Choroid plexus epithelial cell (primary cell): ENCODE results near the gene SYTL2.

ENCODE experiments used
- DNase-seq: peaks from one replicate; pipeline ENCODE4 v3.0.0-alpha.2; 2010; ENCODE audit warnings: low read depth
- H3K4me3 ChIP-seq: 2 replicates; pipeline ENCODE4 v1.5.1; 2011; ENCODE audit warnings: low read depth, mild to moderate bottlenecking, control low read depth, low read length, moderate library complexity
- CTCF ChIP-seq: conservative IDR thresholded peaks from 2 replicates; pipeline ENCODE4 v1.5.1; 2011; ENCODE audit warnings: low read depth, mild to moderate bottlenecking, control low read depth, inconsistent platforms, low read length, moderate library complexity

The SYTL2 gene

DNA sequence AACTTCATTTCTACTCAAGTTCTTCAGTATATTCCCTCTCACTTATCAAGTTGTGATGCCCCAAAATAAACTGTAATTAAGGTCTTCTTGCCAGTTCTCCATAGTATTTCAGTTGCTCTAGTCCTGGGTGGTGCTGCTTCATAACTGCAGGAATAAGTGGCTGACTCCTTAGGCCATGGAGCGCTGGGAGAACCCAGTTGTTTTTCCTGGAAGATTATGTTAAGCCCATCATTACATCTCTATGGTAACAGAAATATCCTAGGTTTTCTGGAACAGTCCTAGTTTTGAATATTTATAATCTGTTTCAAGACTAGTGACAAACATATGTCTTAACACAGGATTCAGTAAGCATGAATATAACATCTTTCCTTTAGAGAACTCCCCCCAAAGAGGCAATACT, 7.6 kb downstream of the SYTL2 start:
- no peak for TF ChIP-seq CTCF
- no peak for DNase-seq
- H3K4me3 ChIP-seq, result no peak overlapping the region

DNA sequence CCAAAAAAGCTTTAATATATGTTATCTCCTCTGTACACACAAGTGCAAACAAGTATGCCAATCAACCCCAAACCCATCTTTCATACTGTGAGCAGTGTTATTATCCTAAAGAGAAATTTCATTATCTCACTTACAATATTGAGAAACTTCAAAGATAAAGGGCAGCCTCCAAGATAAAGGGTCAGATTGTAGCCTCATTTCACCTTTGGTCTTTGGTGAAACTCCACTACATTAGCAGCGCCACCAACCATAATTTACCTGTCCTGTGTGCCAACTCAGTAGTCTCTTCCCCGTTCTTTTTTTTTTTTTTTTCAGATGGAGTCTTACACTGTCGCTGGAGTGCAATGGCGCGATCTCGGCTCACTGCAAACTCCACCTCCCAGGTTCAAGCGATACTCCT, 9.4 kb downstream of the SYTL2 start:
- H3K4me3 ChIP-seq, result no peak overlapping the region
- DNase-seq, result no peak
- no peak for TF ChIP-seq CTCF

DNA sequence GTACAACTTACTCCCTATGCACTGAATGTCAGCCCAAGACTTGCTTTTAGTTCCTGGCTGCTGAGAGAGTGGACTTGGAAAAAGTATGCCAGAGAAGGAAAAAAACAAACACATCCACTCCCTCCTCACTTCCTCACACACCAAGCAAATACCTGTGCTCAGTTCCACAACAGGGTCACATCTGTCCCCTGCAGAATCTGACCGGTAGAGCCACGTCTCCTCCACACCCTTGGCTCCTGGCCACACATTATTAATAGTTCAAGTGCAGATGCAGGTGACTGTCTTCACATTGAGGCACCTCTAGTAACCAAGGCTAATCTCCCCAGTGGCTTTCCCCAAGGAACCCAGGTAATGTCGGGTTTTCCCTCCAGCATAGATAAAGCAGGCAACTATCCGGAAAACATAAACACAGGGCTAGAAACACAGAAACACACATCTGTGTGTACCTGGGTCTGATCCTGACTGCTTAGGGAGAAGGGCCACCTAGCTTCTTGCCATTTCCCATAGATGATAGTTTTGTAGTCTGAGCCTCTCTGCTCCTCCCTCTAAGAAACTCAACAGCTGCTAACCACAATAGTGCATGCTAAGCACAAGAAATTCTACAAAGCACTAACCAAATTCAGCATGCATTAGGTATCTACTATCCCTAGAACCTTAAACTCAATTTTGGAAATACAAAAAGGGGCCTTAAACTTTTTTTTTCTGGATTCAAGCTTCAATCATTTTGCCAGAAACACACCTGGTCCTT, 10.2 kb downstream of the SYTL2 start:
- DNase-seq, result no peak
- H3K4me3 ChIP-seq, result no peak overlapping the region
- no peak for TF ChIP-seq CTCF

GRCh38 chr11:85799142-85799541, 11.8 kb downstream of the SYTL2 start:
- no peak for DNase-seq
- no peak overlapping the region for H3K4me3 ChIP-seq
- TF ChIP-seq CTCF, result no peak

DNA sequence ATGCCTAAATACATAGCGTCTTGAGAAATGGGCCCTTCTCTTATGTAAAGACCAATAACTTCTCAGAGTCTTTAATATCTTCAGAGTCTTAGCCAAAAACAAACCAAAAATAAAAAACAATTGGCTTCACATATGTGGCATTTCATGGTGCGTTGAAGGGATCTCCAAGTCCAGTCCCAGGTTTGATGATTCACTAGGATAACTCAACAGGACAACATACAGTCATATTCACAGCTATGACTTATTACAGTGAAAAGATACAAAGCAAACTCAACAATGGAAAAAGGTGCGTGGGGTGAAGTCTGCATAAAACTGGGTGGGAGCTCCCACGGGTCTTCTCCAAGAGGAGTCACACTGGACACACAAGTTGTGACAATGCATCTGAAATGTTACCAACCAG, 12.6 kb downstream of the SYTL2 start:
- no peak overlapping the region for H3K4me3 ChIP-seq
- DNase-seq, result no peak
- no peak for TF ChIP-seq CTCF

DNA sequence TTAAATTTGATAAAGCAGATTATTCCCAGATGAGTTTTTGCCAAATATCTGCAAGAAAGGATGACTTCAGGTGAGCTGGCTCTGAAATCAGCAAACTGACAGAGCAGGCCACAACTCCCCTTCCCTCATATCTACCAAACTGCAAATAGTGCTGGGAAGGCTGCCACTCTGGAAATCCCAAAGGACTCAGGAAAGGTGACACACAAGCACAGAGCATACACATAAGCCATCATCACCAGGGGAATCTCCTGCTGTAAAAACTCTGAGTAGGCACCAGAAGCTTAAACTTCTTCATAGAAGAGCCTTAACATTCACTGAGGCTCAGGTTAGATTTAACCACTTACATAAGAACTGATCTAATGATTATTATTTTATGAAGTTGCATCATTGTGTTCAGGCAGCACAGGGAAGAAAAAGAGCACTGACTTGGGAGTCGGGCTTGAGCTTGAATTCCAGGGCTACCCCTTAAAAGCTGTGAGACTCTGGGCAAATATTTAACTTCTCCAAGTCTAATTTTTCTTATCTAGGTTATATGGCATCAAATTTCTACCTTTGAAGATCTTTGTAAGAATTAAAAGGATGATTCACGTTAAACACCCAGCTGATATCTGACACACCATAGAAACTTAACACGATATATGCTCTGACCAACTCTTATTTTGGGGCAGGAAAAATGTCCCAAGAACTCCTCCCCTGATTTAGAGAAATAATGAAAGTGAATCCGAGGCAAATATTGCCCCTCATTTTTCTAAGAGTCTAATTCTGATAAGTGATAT, 15.0 kb downstream of the SYTL2 start:
- TF ChIP-seq CTCF, result no peak
- no peak for DNase-seq
- no peak overlapping the region for H3K4me3 ChIP-seq

DNA sequence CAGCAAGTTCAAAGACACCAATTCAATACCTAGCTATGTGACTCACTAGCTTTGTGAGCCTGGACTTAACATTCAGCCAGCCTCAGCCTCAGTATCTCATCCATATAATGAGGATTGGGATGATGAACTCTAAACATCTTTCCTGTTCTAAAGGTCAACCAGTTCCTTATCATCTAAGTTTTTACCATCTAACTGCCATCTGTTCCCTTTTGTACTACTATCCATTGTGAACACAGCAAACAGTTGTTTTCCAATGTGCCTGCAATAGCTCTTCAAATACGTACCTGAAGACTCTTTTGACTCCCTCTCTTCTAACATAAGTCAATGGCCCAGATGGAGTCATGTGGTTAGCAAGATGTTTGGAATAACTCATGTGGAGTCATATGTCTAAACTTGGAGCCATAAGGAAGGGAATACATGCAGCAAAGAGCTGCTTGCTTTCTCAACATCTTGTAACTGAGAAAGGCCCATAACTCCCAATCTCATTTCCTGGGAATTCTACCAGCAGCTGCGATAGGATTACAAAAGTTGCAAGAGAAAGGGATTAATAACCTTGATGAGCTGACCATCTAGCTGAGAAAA, 19.4 kb downstream of the SYTL2 start:
- no peak overlapping the region for H3K4me3 ChIP-seq
- no peak for DNase-seq
- TF ChIP-seq CTCF, result no peak
